ENCODE results near the gene DENND4C. TPM values are rescaled to one million over a fixed set of nuclear protein-coding genes. Genes with fewer than 3 reads are reported as not detected.
"Not testable (repeated sequence)": the region's sequence is repeated elsewhere in the genome, so short reads cannot be mapped to it uniquely, and the experiment has no call there.

DENND4C gene
- total RNA-seq, 3 donors from 2014 or later (not counting 1 experiment from before 2014, with no cell fraction given): 82.6 to 115 (median 100) TPM

GRCh38 chr9:19246891-19247290 is 16.4 kb downstream of the DENND4C start:
- TF ChIP-seq CTCF (IDR thresholded peaks at IDR 0.05): no peak
- no peak for ATAC-seq
- Mint-ChIP-seq H3K4me1 (peaks cover 67 to 68% of the 10 kb centered on the region in 2 donors), H3K4me3 (no peak overlapping the region), H3K27me3 (ENCODE audit: low read depth in 2 of 2) (no peaks in the 10 kb centered on the region), H3K9me3 (no peaks in the 10 kb centered on the region), H3K36me3 (no peaks in the 10 kb centered on the region), H3K27ac (peak overlapping the region; percentile 6 to 70)
- Histone ChIP-seq H3K36me3 (ENCODE audit: control insufficient read depth, insufficient read depth, low read length) (peaks cover 1% of the 10 kb centered on the region), H3K4me3 (ENCODE audit: low read length) (no peak overlapping the region), H3K4me1 (ENCODE audit: control insufficient read depth, insufficient read depth, low read length) (peaks cover 13% of the 10 kb centered on the region), H3K27me3 (ENCODE audit: control insufficient read depth, insufficient read depth, low read length) (no peaks in the 10 kb centered on the region), H3K9me3 (ENCODE audit: control insufficient read depth, insufficient read depth, low read length) (no peaks in the 10 kb centered on the region), H3K27ac (ENCODE audit: low read length) (no peak overlapping the region)
- no peak for DNase-seq
- 89% methylated on average over 2 of the region's 3 CpGs for WGBS (ENCODE audit: insufficient coverage)
- intact Hi-C loops (cut with micrococcal nuclease): no loop called here

GRCh38 chr9:19247420-19247819 is 16.9 kb downstream of the DENND4C start:
- Histone ChIP-seq H3K4me3 (ENCODE audit: low read length) (no peak overlapping the region), H3K27ac (ENCODE audit: low read length) (no peak overlapping the region), H3K27me3 (ENCODE audit: control insufficient read depth, insufficient read depth, low read length) (no peaks in the 10 kb centered on the region), H3K4me1 (ENCODE audit: control insufficient read depth, insufficient read depth, low read length) (peaks cover 13% of the 10 kb centered on the region), H3K9me3 (ENCODE audit: control insufficient read depth, insufficient read depth, low read length) (no peaks in the 10 kb centered on the region), H3K36me3 (ENCODE audit: control insufficient read depth, insufficient read depth, low read length) (no peaks in the 10 kb centered on the region)
- no peak for DNase-seq
- H3K4me3 Mint-ChIP-seq: no peak overlapping the region
- intact Hi-C loops (cut with micrococcal nuclease): no loop called here
- H3K27me3 Mint-ChIP-seq (ENCODE audit: low read depth in 2 of 2): no peaks in the 10 kb centered on the region
- no peak for ATAC-seq
- H3K36me3 Mint-ChIP-seq: no peaks in the 10 kb centered on the region
- no peaks in the 10 kb centered on the region for H3K9me3 Mint-ChIP-seq
- H3K27ac Mint-ChIP-seq: peak overlapping the region; percentile 52 to 70
- TF ChIP-seq CTCF (IDR thresholded peaks at IDR 0.05): no peak
- H3K4me1 Mint-ChIP-seq: peaks cover 67 to 68% of the 10 kb centered on the region in 2 donors
- 97% methylated on average over 2 of the region's 2 CpGs for WGBS (ENCODE audit: insufficient coverage)

GRCh38 chr9:19250346-19250745 is 19.9 kb downstream of the DENND4C start:
- intact Hi-C loops (cut with micrococcal nuclease); ATAC-seq; H3K27me3 ChIP-seq (ENCODE audit: control insufficient read depth, insufficient read depth, low read length); H3K9me3 Mint-ChIP-seq; DNase-seq; H3K27me3 Mint-ChIP-seq (ENCODE audit: low read depth in 2 of 2); H3K36me3 ChIP-seq (ENCODE audit: control insufficient read depth, insufficient read depth, low read length); H3K27ac ChIP-seq (ENCODE audit: low read length); H3K4me3 ChIP-seq (ENCODE audit: low read length); H3K4me3 Mint-ChIP-seq; H3K36me3 Mint-ChIP-seq; H3K9me3 ChIP-seq (ENCODE audit: control insufficient read depth, insufficient read depth, low read length): not testable (repeated sequence)
- H3K4me1 ChIP-seq (ENCODE audit: control insufficient read depth, insufficient read depth, low read length): peaks cover 13% of the 10 kb centered on the region
- 90% methylated on average over 8 of the region's 8 CpGs for WGBS (ENCODE audit: insufficient coverage)
- H3K4me1 Mint-ChIP-seq: peaks cover 76 to 82% of the 10 kb centered on the region in 2 donors
- peak overlapping the region in 1 of 2 donors; percentile 68 for H3K27ac Mint-ChIP-seq

GRCh38 chr9:19251203-19251602 is 20.7 kb downstream of the DENND4C start:
- H3K9me3 Mint-ChIP-seq; H3K27me3 ChIP-seq (ENCODE audit: control insufficient read depth, insufficient read depth, low read length); H3K27me3 Mint-ChIP-seq (ENCODE audit: low read depth in 2 of 2); ATAC-seq; H3K27ac ChIP-seq (ENCODE audit: low read length); intact Hi-C loops (cut with micrococcal nuclease); H3K36me3 ChIP-seq (ENCODE audit: control insufficient read depth, insufficient read depth, low read length); H3K4me3 Mint-ChIP-seq; H3K4me3 ChIP-seq (ENCODE audit: low read length); H3K9me3 ChIP-seq (ENCODE audit: control insufficient read depth, insufficient read depth, low read length); DNase-seq; H3K36me3 Mint-ChIP-seq: not testable (repeated sequence)
- H3K4me1 ChIP-seq (ENCODE audit: control insufficient read depth, insufficient read depth, low read length): peaks cover 13% of the 10 kb centered on the region
- WGBS (ENCODE audit: insufficient coverage): no CpG with 5 or more reads among the region's 1 CpG
- peaks cover 70 to 76% of the 10 kb centered on the region in 2 donors for H3K4me1 Mint-ChIP-seq
- H3K27ac Mint-ChIP-seq: peak overlapping the region; percentile 10 to 68

- WGBS (ENCODE audit: insufficient coverage): 95% methylated on average over 5 of the region's 5 CpGs
- H3K9me3 ChIP-seq (ENCODE audit: control insufficient read depth, insufficient read depth, low read length); H3K9me3 Mint-ChIP-seq; H3K27me3 ChIP-seq (ENCODE audit: control insufficient read depth, insufficient read depth, low read length); H3K36me3 Mint-ChIP-seq; ATAC-seq; H3K27me3 Mint-ChIP-seq (ENCODE audit: low read depth in 2 of 2); intact Hi-C loops (cut with micrococcal nuclease); H3K4me3 ChIP-seq (ENCODE audit: low read length); DNase-seq; H3K27ac ChIP-seq (ENCODE audit: low read length); H3K36me3 ChIP-seq (ENCODE audit: control insufficient read depth, insufficient read depth, low read length); H3K4me3 Mint-ChIP-seq: not testable (repeated sequence)
- Mint-ChIP-seq H3K4me1 (peaks cover 66 to 74% of the 10 kb centered on the region in 2 donors), H3K27ac (peak overlapping the region; percentile 10 to 68)
- H3K4me1 ChIP-seq (ENCODE audit: control insufficient read depth, insufficient read depth, low read length): peaks cover 13% of the 10 kb centered on the region
Measured at GRCh38 chr9:19251622-19252021, 21.1 kb downstream of the DENND4C start.
